Smooth muscle cell (in vitro differentiated cells): Measurements from ENCODE around the gene GPRIN3. TPM values are rescaled to one million over a fixed set of nuclear protein-coding genes. Genes with fewer than 3 reads are reported as not detected.

Source experiments
- DNase-seq: peaks from one replicate; lab custom pipeline; 2025; ENCODE audit not compliant: unreplicated experiment; lab: John Stamatoyannopoulos, UW
- H2AFZ ChIP-seq: fragments of 200-600 bp; sonication (generic); 2 replicates; pipeline ENCODE4 v1.6.0; 2016; ENCODE audit warnings: antibody characterized with exemption, low read depth, mild to moderate bottlenecking
- H3F3A ChIP-seq: fragments of 200-600 bp; sonication (generic); 2 replicates; pipeline ENCODE4 v1.6.0; 2017; ENCODE audit warnings: antibody characterized with exemption, low read depth
- H3K27ac ChIP-seq: fragments of 200-600 bp; sonication (generic); 2 replicates; pipeline ENCODE4 v1.5.1; 2016; ENCODE audit warnings: low read depth, mild to moderate bottlenecking
- H3K27me3 ChIP-seq: fragments of 200-600 bp; sonication (generic); 2 replicates; pipeline ENCODE4 v1.6.1; 2016; ENCODE audit warnings: low read depth, mild to moderate bottlenecking
- H3K36me3 ChIP-seq: fragments of 200-600 bp; sonication (generic); 2 replicates; pipeline ENCODE4 v1.5.1; 2016; ENCODE audit warnings: low read depth
- H3K4me1 ChIP-seq: fragments of 200-600 bp; sonication (generic); 2 replicates; pipeline ENCODE4 v1.5.1; 2016; ENCODE audit warnings: low read depth
- H3K4me2 ChIP-seq: fragments of 200-600 bp; sonication (generic); 2 replicates; pipeline ENCODE4 v1.6.0; 2016; ENCODE audit warnings: mild to moderate bottlenecking
- H3K4me3 ChIP-seq: fragments of 200-600 bp; sonication (generic); 2 replicates; pipeline ENCODE4 v1.5.1; 2016; ENCODE audit warnings: mild to moderate bottlenecking
- H3K79me2 ChIP-seq: fragments of 200-600 bp; sonication (generic); 2 replicates; pipeline ENCODE4 v1.6.0; 2016; ENCODE audit warnings: low read depth, mild to moderate bottlenecking
- H3K9ac ChIP-seq: fragments of 200-600 bp; sonication (generic); 2 replicates; pipeline ENCODE4 v1.6.0; 2016; ENCODE audit warnings: low read depth
- H3K9me3 ChIP-seq: fragments of 200-600 bp; sonication (generic); replicated peaks from 2 replicates; pipeline ENCODE4 v1.5.1; 2016; ENCODE audit warnings: low read depth
- H4K20me1 ChIP-seq: fragments of 200-600 bp; sonication (generic); 2 replicates; pipeline ENCODE4 v1.6.0; 2016; ENCODE audit warnings: low read depth
- WGBS: methylation state at CpG from one replicate; pipeline ENCODE4 v1.1.7; 2016; ENCODE audit warnings: low lambda C conversion rate; 5-methylcytosine and 5-hydroxymethylcytosine counted together
- polyA plus RNA-seq: library from polyadenylated mRNA; unstranded; fragments of >200 nt; fragmentation: Nextera tagmentation; extraction: Ambion mirVana; gene quantifications from 2 replicates; pipeline ENCODE4 v1.2.1, GENCODE V29; 2016
- total RNA-seq: library from RNA; depleted of rRNA; stranded (reverse); fragments of >200 nt; gene quantifications from 2 replicates; pipeline ENCODE4 v1.2.3, GENCODE V29; 2014
- TF ChIP-seq, protein P1 (sequence below): fragments of 200-600 bp; sonication (generic); IDR thresholded peaks from 2 replicates; pipeline ENCODE4 v1.5.1; 2017; ENCODE audit warnings: borderline replicate concordance, mild to moderate bottlenecking, antibody characterized with exemption; ENCODE audit not compliant: insufficient read depth, poor library complexity, severe bottlenecking

Gene GPRIN3
- total and polyA plus RNA-seq, 2 experiments from 2014 or later, result 0.47 to 1.8 TPM

DNA sequence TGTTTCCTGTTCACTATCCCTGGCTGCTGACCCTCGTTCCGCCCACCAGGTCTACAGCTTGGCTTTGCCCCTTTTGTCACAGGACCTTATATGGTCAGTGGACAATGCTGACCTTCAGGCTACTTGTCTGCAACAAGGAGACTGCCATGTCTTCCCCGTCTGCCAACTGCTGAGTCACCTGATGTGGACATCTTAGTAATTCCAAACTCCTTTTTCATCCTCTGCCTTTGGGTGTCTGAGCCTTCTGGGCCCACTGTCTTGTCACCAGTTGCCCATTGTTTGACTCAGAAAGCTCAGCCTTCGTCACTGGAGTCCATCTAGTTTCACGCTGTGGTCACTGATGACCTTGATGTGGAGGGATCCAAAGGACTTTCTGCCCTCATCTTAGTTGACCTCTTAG is 30.2 kb downstream of the GPRIN3 start:
- Histone ChIP-seq H2AFZ (no peak overlapping the region), H4K20me1 (no peaks in the 10 kb centered on the region), H3K4me2 (no peak overlapping the region), H3K9ac (no peak overlapping the region), H3K4me3 (no peak overlapping the region), H3K9me3 (no peaks in the 10 kb centered on the region), H3K27ac (no peak overlapping the region), H3F3A (no peaks in the 10 kb centered on the region), H3K36me3 (no peaks in the 10 kb centered on the region), H3K27me3 (no peaks in the 10 kb centered on the region), H3K79me2 (no peaks in the 10 kb centered on the region), H3K4me1 (no peaks in the 10 kb centered on the region)
- WGBS, result 91% methylated on average over 5 of the region's 5 CpGs
- no peak for DNase-seq
- TF ChIP-seq, protein P1, sequence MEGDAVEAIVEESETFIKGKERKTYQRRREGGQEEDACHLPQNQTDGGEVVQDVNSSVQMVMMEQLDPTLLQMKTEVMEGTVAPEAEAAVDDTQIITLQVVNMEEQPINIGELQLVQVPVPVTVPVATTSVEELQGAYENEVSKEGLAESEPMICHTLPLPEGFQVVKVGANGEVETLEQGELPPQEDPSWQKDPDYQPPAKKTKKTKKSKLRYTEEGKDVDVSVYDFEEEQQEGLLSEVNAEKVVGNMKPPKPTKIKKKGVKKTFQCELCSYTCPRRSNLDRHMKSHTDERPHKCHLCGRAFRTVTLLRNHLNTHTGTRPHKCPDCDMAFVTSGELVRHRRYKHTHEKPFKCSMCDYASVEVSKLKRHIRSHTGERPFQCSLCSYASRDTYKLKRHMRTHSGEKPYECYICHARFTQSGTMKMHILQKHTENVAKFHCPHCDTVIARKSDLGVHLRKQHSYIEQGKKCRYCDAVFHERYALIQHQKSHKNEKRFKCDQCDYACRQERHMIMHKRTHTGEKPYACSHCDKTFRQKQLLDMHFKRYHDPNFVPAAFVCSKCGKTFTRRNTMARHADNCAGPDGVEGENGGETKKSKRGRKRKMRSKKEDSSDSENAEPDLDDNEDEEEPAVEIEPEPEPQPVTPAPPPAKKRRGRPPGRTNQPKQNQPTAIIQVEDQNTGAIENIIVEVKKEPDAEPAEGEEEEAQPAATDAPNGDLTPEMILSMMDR, result no peak

DNA sequence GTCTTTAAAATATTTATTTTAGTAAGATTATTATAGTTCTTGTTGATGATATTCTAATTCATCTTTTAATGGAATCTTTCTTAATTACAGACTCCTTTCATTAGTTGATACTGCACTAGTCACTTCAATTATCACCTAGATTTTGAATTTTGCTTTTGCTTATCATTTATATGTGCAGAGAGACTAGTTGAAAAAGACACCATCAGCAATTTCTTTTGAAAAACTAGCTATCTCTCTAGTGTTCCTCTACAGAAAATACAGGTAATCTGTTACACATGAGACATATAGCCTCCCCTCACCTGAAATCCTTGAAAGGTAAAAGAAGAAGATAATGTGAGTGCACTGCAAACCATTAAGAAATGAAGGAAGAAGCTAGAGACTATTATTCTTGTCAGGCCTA is 31.3 kb downstream of the GPRIN3 start:
- H3K27ac ChIP-seq, result no peak overlapping the region
- TF ChIP-seq, protein P1, result no peak
- H3K79me2 ChIP-seq, result no peaks in the 10 kb centered on the region
- no peak overlapping the region for H3K9ac ChIP-seq
- H3K4me1 ChIP-seq, result no peaks in the 10 kb centered on the region
- no peak overlapping the region for H3K4me3 ChIP-seq
- H2AFZ ChIP-seq, result no peak overlapping the region
- no peaks in the 10 kb centered on the region for H4K20me1 ChIP-seq
- H3K36me3 ChIP-seq, result no peaks in the 10 kb centered on the region
- no peaks in the 10 kb centered on the region for H3K9me3 ChIP-seq
- no peak for DNase-seq
- H3K27me3 ChIP-seq, result no peaks in the 10 kb centered on the region
- H3K4me2 ChIP-seq, result no peak overlapping the region
- no peaks in the 10 kb centered on the region for H3F3A ChIP-seq

DNA sequence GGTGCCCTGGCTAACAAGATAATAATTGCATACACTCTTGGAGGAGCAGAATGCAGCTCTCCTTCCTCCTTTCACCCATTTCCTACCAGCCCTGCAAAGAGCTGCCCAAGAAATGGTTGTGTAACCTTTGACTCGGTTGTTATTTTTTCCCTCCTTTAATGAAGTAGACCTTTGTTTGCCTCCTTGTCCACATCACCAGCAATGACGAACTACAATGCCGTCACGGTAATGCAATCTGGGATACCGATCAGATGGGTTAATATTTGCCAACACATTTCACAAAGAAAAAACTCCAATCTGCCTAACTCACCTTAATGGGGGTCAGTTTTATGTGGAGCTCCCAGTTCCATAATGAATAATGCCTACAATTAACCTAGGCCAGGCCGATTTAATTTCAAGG is 32.0 kb downstream of the GPRIN3 start:
- Histone ChIP-seq H3K79me2 (no peaks in the 10 kb centered on the region), H2AFZ (no peak overlapping the region), H3K4me2 (no peak overlapping the region), H3F3A (no peaks in the 10 kb centered on the region), H3K36me3 (no peaks in the 10 kb centered on the region), H3K27ac (no peak overlapping the region), H3K4me3 (no peak overlapping the region), H4K20me1 (no peaks in the 10 kb centered on the region), H3K27me3 (no peaks in the 10 kb centered on the region), H3K9ac (no peak overlapping the region), H3K9me3 (no peaks in the 10 kb centered on the region), H3K4me1 (no peaks in the 10 kb centered on the region)
- WGBS, result 90% methylated on average over 6 of the region's 6 CpGs
- TF ChIP-seq, protein P1, result no peak
- DNase-seq, result no peak

DNA sequence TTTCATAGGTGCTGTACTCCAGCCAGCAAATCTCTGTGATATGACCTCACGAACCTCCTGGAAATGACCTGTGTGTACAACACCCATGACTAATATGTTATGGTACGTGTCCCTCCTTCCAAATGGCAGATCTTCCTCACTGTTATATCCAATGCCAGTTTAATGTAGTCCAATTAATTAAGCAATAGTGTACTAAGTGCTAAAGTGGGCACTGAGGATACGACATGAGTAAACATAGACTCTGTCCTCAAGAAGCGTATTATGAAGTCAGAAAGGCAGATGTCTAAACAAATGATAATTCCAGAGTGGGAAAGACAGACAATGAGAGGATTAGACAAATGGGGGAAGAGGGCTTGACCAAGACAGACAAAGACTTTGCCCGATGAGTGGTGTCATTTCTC is 33.9 kb downstream of the GPRIN3 start:
- Histone ChIP-seq H2AFZ (no peak overlapping the region), H3K27ac (no peak overlapping the region), H3K9ac (no peak overlapping the region), H3K27me3 (no peaks in the 10 kb centered on the region), H3K4me1 (no peaks in the 10 kb centered on the region), H3K36me3 (no peaks in the 10 kb centered on the region), H4K20me1 (no peaks in the 10 kb centered on the region), H3K4me2 (no peak overlapping the region), H3K9me3 (no peaks in the 10 kb centered on the region), H3F3A (no peaks in the 10 kb centered on the region), H3K79me2 (no peaks in the 10 kb centered on the region), H3K4me3 (no peak overlapping the region)
- DNase-seq, result no peak
- 93% methylated on average over 5 of the region's 5 CpGs for WGBS
- TF ChIP-seq, protein P1, result no peak
